Breast epithelium (tissue), 4 donors: Measurements from ENCODE around the gene EIF2A. TPM values are rescaled to one million over a fixed set of nuclear protein-coding genes. Genes with fewer than 3 reads are reported as not detected.

ENCODE experiments used
- DNase-seq, 2 donors: peaks; one replicate each; pipeline ENCODE4 v3.0.0-alpha.2; 2019; ENCODE audit warnings: low spot score in 2 of 2
- H3K27ac ChIP-seq, 2 donors: fragments of 200-600 bp; sonication (generic) in 1 of 2; one replicate each; pipeline ENCODE4 v1.5.1; 2016 to 2019; ENCODE audit warnings: mild to moderate bottlenecking in 1 of 2
- H3K27me3 ChIP-seq, 2 donors: fragments of 200-600 bp; sonication (generic) in 1 of 2; one replicate each; pipeline versions ENCODE4 v1.5.1 to v1.6.0; 2017 to 2019; ENCODE audit warnings: control low read depth in 1 of 2, mild to moderate bottlenecking in 1 of 2
- H3K36me3 ChIP-seq: fragments of 200-600 bp; one replicate; pipeline ENCODE4 v1.5.1; 2019
- H3K4me1 ChIP-seq, 2 donors: fragments of 200-600 bp; sonication (generic); one replicate each; pipeline ENCODE4 v1.5.1; 2016 to 2019; ENCODE audit warnings: control low read depth in 1 of 2
- H3K4me3 ChIP-seq, 3 donors: fragments of 200-600 bp; sonication (generic); 1 replicate in 2 of 3; 2 replicates in 1 of 3; pipeline ENCODE4 v1.5.1; 2016 to 2019; ENCODE audit warnings: mild to moderate bottlenecking in 3 of 3, moderate library complexity in 2 of 3
- H3K9me3 ChIP-seq, 2 donors: fragments of 200-600 bp; sonication (generic) in 1 of 2; one replicate each; pipeline ENCODE4 v1.5.1; 2016 to 2019; ENCODE audit warnings: control low read depth in 1 of 2
- CTCF ChIP-seq, 3 donors: fragments of 450-650 bp; IDR thresholded peaks; one replicate each; pipeline ENCODE4 v1.5.1; 2016 to 2017; ENCODE audit warnings: antibody characterized with exemption in 3 of 3, mild to moderate bottlenecking in 3 of 3, moderate library complexity in 3 of 3
- POLR2A ChIP-seq: fragments of 450-650 bp; IDR thresholded peaks from one replicate; pipeline ENCODE4 v1.6.1; 2016; ENCODE audit warnings: antibody characterized with exemption, mild to moderate bottlenecking, moderate library complexity
- POLR2AphosphoS5 ChIP-seq, 3 donors: sonication (generic); formaldehyde crosslinking; IDR thresholded peaks; one replicate each; pipeline ENCODE4 v1.6.1; 2017; ENCODE audit warnings: antibody characterized with exemption in 3 of 3
- intact Hi-C: fragments of 100-400 bp; cut with DNase I; formaldehyde crosslinking; loops from one replicate; pipeline ENCODE4 v1.15.1; 2023; ENCODE audit warnings: low total_unique reads
- total RNA-seq, 3 donors: library from RNA; depleted of rRNA; stranded (reverse); fragments of >200 nt; gene quantifications; one replicate each; pipeline ENCODE4 v1.1.0, GENCODE V29; 2016

The EIF2A gene
- total RNA-seq, 3 donors from 2014 or later, result 204 to 247 (median 239) TPM

GRCh38 chr3:150508401-150508800 lies 38.2 kb upstream of the EIF2A start:
- intact Hi-C loops, result no loop called here
- H3K27ac ChIP-seq, result no peak overlapping the region
- TF ChIP-seq CTCF (IDR thresholded peaks at IDR 0.05), result no peak
- no peak for TF ChIP-seq POLR2A
- H3K9me3 ChIP-seq, result no peaks in the 10 kb centered on the region
- no peak overlapping the region for H3K4me3 ChIP-seq
- no peaks in the 10 kb centered on the region for H3K27me3 ChIP-seq
- H3K36me3 ChIP-seq, result no peaks in the 10 kb centered on the region
- no peaks in the 10 kb centered on the region for H3K4me1 ChIP-seq
- DNase-seq, result no peak

- DNase-seq, result no peak
- intact Hi-C loops, result no loop called here
- no peaks in the 10 kb centered on the region for H3K9me3 ChIP-seq
- H3K36me3 ChIP-seq, result no peaks in the 10 kb centered on the region
- no peak overlapping the region for H3K27ac ChIP-seq
- H3K4me1 ChIP-seq, result no peaks in the 10 kb centered on the region
- no peaks in the 10 kb centered on the region for H3K27me3 ChIP-seq
- no peak overlapping the region for H3K4me3 ChIP-seq
- TF ChIP-seq CTCF (IDR thresholded peaks at IDR 0.05) (no peak), POLR2AphosphoS5 (IDR thresholded peaks at IDR 0.05) (no peak), POLR2A (no peak)
These were observed 36.8 kb upstream of the EIF2A start for GRCh38 chr3:150509780-150510179.

GRCh38 chr3:150511122-150511821 lies 35.3 kb upstream of the EIF2A start:
- TF ChIP-seq POLR2A, result no peak
- TF ChIP-seq CTCF (IDR thresholded peaks at IDR 0.05), result no peak
- no peak for TF ChIP-seq POLR2AphosphoS5 (IDR thresholded peaks at IDR 0.05)
- intact Hi-C loops, result no loop called here
- no peak overlapping the region for H3K4me3 ChIP-seq
- DNase-seq, result no peak
- H3K4me1 ChIP-seq, result no peaks in the 10 kb centered on the region
- H3K27me3 ChIP-seq, result no peaks in the 10 kb centered on the region
- no peaks in the 10 kb centered on the region for H3K9me3 ChIP-seq
- no peaks in the 10 kb centered on the region for H3K36me3 ChIP-seq
- H3K27ac ChIP-seq, result no peak overlapping the region

- Histone ChIP-seq H3K27me3 (no peaks in the 10 kb centered on the region), H3K27ac (no peak overlapping the region), H3K36me3 (no peaks in the 10 kb centered on the region), H3K4me3 (no peak overlapping the region), H3K4me1 (no peaks in the 10 kb centered on the region), H3K9me3 (no peaks in the 10 kb centered on the region)
- TF ChIP-seq CTCF (IDR thresholded peaks at IDR 0.05), result no peak
- TF ChIP-seq POLR2AphosphoS5 (IDR thresholded peaks at IDR 0.05), result no peak
- TF ChIP-seq POLR2A, result no peak
- DNase-seq, result no peak
- intact Hi-C loops, result no loop called here
These were observed 31.4 kb upstream of the EIF2A start for GRCh38 chr3:150515210-150515609.

GRCh38 chr3:150519026-150519425 lies 27.6 kb upstream of the EIF2A start:
- DNase-seq, result no peak
- H3K36me3 ChIP-seq, result no peaks in the 10 kb centered on the region
- intact Hi-C loops, result no loop called here
- no peak overlapping the region for H3K4me3 ChIP-seq
- TF ChIP-seq POLR2AphosphoS5 (IDR thresholded peaks at IDR 0.05) (no peak), CTCF (IDR thresholded peaks at IDR 0.05) (no peak), POLR2A (no peak)
- H3K9me3 ChIP-seq, result no peaks in the 10 kb centered on the region
- no peaks in the 10 kb centered on the region for H3K27me3 ChIP-seq
- H3K27ac ChIP-seq, result no peak overlapping the region
- no peaks in the 10 kb centered on the region for H3K4me1 ChIP-seq
